Fibroblast of lung (primary cell): ENCODE results near the gene MBD3L5. TPM values are rescaled to one million over a fixed set of nuclear protein-coding genes. Genes with fewer than 3 reads are reported as not detected.

ENCODE experiments used
- DNase-seq, 2 donors: peaks; one replicate each; pipeline versions ENCODE4 v3.0.0 to v3.0.0-alpha.2; 2010; ENCODE audit warnings: low read depth in 2 of 2
- H2AFZ ChIP-seq: 2 replicates; pipeline ENCODE4 v1.5.1; 2012; ENCODE audit warnings: low read length, control low read depth, inconsistent platforms
- H3K27ac ChIP-seq: 2 replicates; pipeline ENCODE4 v1.5.1; 2011; ENCODE audit warnings: low read length, control low read depth; ENCODE audit not compliant: insufficient read depth
- H3K27me3 ChIP-seq: 2 replicates; pipeline ENCODE4 v1.5.1; 2011; ENCODE audit warnings: mild to moderate bottlenecking, low read length; ENCODE audit not compliant: control insufficient read depth, insufficient read depth
- H3K36me3 ChIP-seq: 2 replicates; pipeline ENCODE4 v1.5.1; 2011; ENCODE audit warnings: low read length; ENCODE audit not compliant: control insufficient read depth, insufficient read depth
- H3K4me1 ChIP-seq: 2 replicates; pipeline ENCODE4 v1.5.1; 2011; ENCODE audit warnings: low read length; ENCODE audit not compliant: control insufficient read depth, insufficient read depth; ENCODE audit errors: extremely low read depth
- H3K4me2 ChIP-seq: 2 replicates; pipeline ENCODE4 v1.5.1; 2011; ENCODE audit warnings: low read length, control low read depth; ENCODE audit not compliant: insufficient read depth; ENCODE audit errors: extremely low read depth
- H3K4me3 ChIP-seq, 4 experiments: fragments of 200-600 bp in 1 of 4; sonication (generic) in 1 of 4; replicated peaks in 1 of 4; 2 replicates each; pipeline ENCODE4 v1.5.1; 2011 to 2016; ENCODE audit warnings: low read length in 4 of 4, low read depth in 3 of 4, mild to moderate bottlenecking in 3 of 4, control low read depth in 2 of 4, inconsistent platforms in 1 of 4, mixed read lengths in 1 of 4; ENCODE audit not compliant: insufficient read depth in 1 of 4; ENCODE audit errors: control extremely low read depth in 1 of 4
- H3K79me2 ChIP-seq: 2 replicates; pipeline ENCODE4 v1.5.1; 2012; ENCODE audit warnings: mild to moderate bottlenecking, low read length, inconsistent platforms; ENCODE audit not compliant: control insufficient read depth, insufficient read depth
- H3K9ac ChIP-seq: 2 replicates; pipeline ENCODE4 v1.5.1; 2011; ENCODE audit warnings: mild to moderate bottlenecking, low read length, control low read depth; ENCODE audit not compliant: insufficient read depth
- H3K9me3 ChIP-seq: 2 replicates; pipeline ENCODE4 v1.5.1; 2012; ENCODE audit warnings: low read depth, low read length; ENCODE audit not compliant: control insufficient read depth, insufficient read depth
- H4K20me1 ChIP-seq: 2 replicates; pipeline ENCODE4 v1.5.1; 2011; ENCODE audit warnings: low read length; ENCODE audit not compliant: control insufficient read depth, insufficient read depth; ENCODE audit errors: extremely low read depth
- EZH2 ChIP-seq: IDR thresholded peaks from 2 replicates; pipeline ENCODE4 v1.5.1; 2012; ENCODE audit warnings: low read length, control low read depth, mild to moderate bottlenecking; ENCODE audit errors: missing control alignments
- polyA plus RNA-seq, 2 donors: library from polyadenylated mRNA; depleted of rRNA in 1 of 2; stranded (reverse) in 1 of 2; unstranded in 1 of 2; fragments of >200 nt; gene quantifications; 2 replicates each; pipeline ENCODE4 v1.2.1, GENCODE V29; 2011 to 2012; ENCODE audit warnings: missing spikeins in 1 of 2
- total RNA-seq: library from RNA; depleted of rRNA; stranded (reverse); fragments of >200 nt; gene quantifications from 2 replicates; pipeline ENCODE4 v1.2.1, GENCODE V29; 2014
- TF ChIP-seq, protein P1 (sequence below), 2 donors: IDR thresholded peaks in 1 of 2; conservative IDR thresholded peaks in 1 of 2; 1 replicate in 1 of 2; 2 replicates in 1 of 2; pipeline ENCODE4 v1.5.1; 2011 to 2012; ENCODE audit warnings: low read length in 2 of 2, control low read depth in 1 of 2, inconsistent platforms in 1 of 2, low read depth in 1 of 2, mild to moderate bottlenecking in 1 of 2

The MBD3L5 gene
- total and polyA plus RNA-seq, 2 donors (not counting 1 experiment from before 2014, with no cell fraction given), result not detected

DNA sequence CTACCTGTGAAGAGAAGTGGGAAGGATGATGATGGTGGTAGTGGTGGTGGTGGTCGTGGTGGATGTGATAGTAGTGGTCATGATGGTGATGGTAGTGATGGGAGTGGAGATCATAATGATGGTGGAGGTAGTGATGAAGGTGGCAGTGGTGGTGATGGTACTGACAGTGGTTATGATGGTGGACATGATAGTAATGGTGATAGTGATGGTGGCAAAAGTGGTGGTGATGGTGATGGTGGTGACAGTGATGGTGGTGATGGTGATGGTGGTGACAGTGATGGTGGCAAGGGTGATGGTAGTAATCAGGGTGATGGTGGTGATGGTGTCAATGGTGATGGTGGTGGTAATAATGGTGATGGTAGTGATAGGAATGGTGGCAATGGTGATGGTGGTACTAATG, 35.3 kb upstream of the MBD3L5 start:
- H3K27me3 ChIP-seq, result no peaks in the 10 kb centered on the region
- H2AFZ ChIP-seq, result no peak overlapping the region
- H3K4me1 ChIP-seq, result no peaks in the 10 kb centered on the region
- H3K4me3 ChIP-seq, result no peak overlapping the region
- TF ChIP-seq, protein P1, sequence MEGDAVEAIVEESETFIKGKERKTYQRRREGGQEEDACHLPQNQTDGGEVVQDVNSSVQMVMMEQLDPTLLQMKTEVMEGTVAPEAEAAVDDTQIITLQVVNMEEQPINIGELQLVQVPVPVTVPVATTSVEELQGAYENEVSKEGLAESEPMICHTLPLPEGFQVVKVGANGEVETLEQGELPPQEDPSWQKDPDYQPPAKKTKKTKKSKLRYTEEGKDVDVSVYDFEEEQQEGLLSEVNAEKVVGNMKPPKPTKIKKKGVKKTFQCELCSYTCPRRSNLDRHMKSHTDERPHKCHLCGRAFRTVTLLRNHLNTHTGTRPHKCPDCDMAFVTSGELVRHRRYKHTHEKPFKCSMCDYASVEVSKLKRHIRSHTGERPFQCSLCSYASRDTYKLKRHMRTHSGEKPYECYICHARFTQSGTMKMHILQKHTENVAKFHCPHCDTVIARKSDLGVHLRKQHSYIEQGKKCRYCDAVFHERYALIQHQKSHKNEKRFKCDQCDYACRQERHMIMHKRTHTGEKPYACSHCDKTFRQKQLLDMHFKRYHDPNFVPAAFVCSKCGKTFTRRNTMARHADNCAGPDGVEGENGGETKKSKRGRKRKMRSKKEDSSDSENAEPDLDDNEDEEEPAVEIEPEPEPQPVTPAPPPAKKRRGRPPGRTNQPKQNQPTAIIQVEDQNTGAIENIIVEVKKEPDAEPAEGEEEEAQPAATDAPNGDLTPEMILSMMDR (conservative IDR thresholded peaks at IDR 0.05 in 1 of 2, IDR thresholded peaks at IDR 0.05 in 1 of 2; ENCODE audit: low read depth in 1 of 2, low read length in 2 of 2), result no peak
- TF ChIP-seq EZH2, result no peak
- H3K27ac ChIP-seq, result no peak overlapping the region
- H4K20me1 ChIP-seq, result no peaks in the 10 kb centered on the region
- H3K9me3 ChIP-seq, result no peaks in the 10 kb centered on the region
- no peaks in the 10 kb centered on the region for H3K79me2 ChIP-seq
- H3K4me2 ChIP-seq, result no peak overlapping the region
- H3K9ac ChIP-seq, result no peak overlapping the region
- DNase-seq, result no peak
- no peaks in the 10 kb centered on the region for H3K36me3 ChIP-seq

DNA sequence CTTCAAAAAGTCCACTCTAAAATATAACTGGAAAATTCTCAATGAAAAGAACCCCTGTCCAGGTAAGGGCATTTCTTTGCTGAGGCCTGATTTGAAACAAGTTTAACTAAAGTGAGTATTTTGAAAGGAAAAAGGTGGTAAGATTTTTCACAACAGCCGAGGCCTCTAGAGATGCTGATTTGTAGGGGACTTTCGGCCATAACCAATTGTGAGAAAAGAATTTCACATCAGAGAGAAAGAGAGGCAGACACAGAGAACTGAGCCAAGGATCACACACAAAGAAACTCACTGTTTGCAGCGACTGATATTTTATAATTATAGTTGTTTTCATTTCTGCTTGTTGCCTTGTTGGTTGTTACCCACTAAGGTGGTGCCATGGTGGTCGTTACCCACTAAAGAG, 33.6 kb upstream of the MBD3L5 start:
- no peak for TF ChIP-seq EZH2
- TF ChIP-seq, protein P1 (conservative IDR thresholded peaks at IDR 0.05 in 1 of 2, IDR thresholded peaks at IDR 0.05 in 1 of 2; ENCODE audit: low read depth in 1 of 2, low read length in 2 of 2), result no peak

DNA sequence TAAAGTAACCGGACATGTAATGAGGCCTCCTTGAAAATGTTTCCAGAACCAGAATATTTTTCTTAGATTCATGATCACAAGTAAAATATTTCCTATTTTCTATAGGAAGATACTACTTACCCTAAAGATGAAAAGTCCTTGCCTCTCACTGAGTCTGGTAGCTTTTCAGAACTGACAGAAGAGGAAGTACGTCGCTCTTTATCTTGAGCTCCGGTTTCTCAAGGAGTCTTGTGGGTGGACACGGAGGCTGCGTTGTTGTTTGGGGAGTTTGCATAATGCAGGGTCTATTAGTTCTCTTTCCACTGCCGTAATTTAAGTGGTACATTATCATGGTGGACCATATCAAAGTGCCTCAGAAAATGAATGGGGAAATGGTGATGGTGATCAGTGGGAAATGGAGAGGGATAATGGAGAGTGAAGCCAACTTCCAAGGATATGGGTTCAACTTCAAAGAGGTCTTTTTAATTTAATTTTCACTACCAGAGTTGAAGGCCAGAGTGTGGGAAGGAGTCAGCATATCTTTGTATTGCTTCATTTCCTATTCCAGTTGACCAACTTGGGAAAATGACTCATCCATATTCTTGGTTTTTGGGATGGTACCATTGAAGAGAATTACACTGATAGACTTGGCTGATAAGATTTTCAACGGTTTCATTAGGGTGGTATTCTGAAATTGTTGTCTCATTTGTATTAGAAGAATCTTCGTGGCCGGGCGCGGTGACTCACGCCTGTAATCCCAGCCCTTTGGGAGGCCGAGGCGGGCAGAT, 32.5 kb upstream of the MBD3L5 start:
- no peak overlapping the region for H3K4me2 ChIP-seq
- no peaks in the 10 kb centered on the region for H3K4me1 ChIP-seq
- H2AFZ ChIP-seq, result no peak overlapping the region
- no peak overlapping the region for H3K9ac ChIP-seq
- H3K27ac ChIP-seq, result no peak overlapping the region
- H4K20me1 ChIP-seq, result no peaks in the 10 kb centered on the region
- no peak for DNase-seq
- TF ChIP-seq EZH2, result no peak
- TF ChIP-seq, protein P1 (conservative IDR thresholded peaks at IDR 0.05 in 1 of 2, IDR thresholded peaks at IDR 0.05 in 1 of 2; ENCODE audit: low read depth in 1 of 2, low read length in 2 of 2), result no peak
- no peaks in the 10 kb centered on the region for H3K27me3 ChIP-seq
- no peaks in the 10 kb centered on the region for H3K9me3 ChIP-seq
- H3K36me3 ChIP-seq, result no peaks in the 10 kb centered on the region
- H3K4me3 ChIP-seq, result no peak overlapping the region
- H3K79me2 ChIP-seq, result no peaks in the 10 kb centered on the region

More for the DNA sequence above, 33.6 kb upstream of the MBD3L5 start:
- H3K4me2 ChIP-seq, result no peak overlapping the region
- no peaks in the 10 kb centered on the region for H3K79me2 ChIP-seq
- no peaks in the 10 kb centered on the region for H4K20me1 ChIP-seq
- no peak overlapping the region for H3K27ac ChIP-seq
- H2AFZ ChIP-seq, result no peak overlapping the region
- no peak for DNase-seq
- no peak overlapping the region for H3K9ac ChIP-seq
- H3K4me1 ChIP-seq, result no peaks in the 10 kb centered on the region
- no peaks in the 10 kb centered on the region for H3K9me3 ChIP-seq
- H3K36me3 ChIP-seq, result no peaks in the 10 kb centered on the region
- H3K27me3 ChIP-seq, result no peaks in the 10 kb centered on the region
- H3K4me3 ChIP-seq, result no peak overlapping the region
